Neural progenitor cell (in vitro differentiated cells): ENCODE results near the gene ZNF189.

Experiments
- EZH2 ChIP-seq: fragments of 200-600 bp; sonication (generic); IDR thresholded peaks from 2 replicates; pipeline ENCODE4 v1.6.1; 2017; ENCODE audit warnings: antibody characterized with exemption, mild to moderate bottlenecking, moderate library complexity
- EZH2phosphoT487 ChIP-seq: fragments of 200-600 bp; sonication (generic); IDR thresholded peaks from 2 replicates; pipeline ENCODE4 v1.6.1; 2017; ENCODE audit warnings: antibody characterized with exemption
- TF ChIP-seq, protein P1 (sequence below): fragments of 200-600 bp; sonication (generic); IDR thresholded peaks from 2 replicates; pipeline ENCODE4 v1.5.1; 2017; ENCODE audit warnings: antibody characterized with exemption, mild to moderate bottlenecking

- TF ChIP-seq, protein P1, sequence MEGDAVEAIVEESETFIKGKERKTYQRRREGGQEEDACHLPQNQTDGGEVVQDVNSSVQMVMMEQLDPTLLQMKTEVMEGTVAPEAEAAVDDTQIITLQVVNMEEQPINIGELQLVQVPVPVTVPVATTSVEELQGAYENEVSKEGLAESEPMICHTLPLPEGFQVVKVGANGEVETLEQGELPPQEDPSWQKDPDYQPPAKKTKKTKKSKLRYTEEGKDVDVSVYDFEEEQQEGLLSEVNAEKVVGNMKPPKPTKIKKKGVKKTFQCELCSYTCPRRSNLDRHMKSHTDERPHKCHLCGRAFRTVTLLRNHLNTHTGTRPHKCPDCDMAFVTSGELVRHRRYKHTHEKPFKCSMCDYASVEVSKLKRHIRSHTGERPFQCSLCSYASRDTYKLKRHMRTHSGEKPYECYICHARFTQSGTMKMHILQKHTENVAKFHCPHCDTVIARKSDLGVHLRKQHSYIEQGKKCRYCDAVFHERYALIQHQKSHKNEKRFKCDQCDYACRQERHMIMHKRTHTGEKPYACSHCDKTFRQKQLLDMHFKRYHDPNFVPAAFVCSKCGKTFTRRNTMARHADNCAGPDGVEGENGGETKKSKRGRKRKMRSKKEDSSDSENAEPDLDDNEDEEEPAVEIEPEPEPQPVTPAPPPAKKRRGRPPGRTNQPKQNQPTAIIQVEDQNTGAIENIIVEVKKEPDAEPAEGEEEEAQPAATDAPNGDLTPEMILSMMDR, result no peak
- TF ChIP-seq EZH2, result no peak
- TF ChIP-seq EZH2phosphoT487, result no peak
Observed at GRCh38 chr9:101399643-101399970, 956 bp downstream of the ZNF189 start.
